ENCODE results near the gene HECW1. TPM values are rescaled to one million over a fixed set of nuclear protein-coding genes. Genes with fewer than 3 reads are reported as not detected.

HECW1 gene
- total and polyA plus RNA-seq, 2 of the 13 experiments (the other 11 are each of a cell fraction or from before 2014, with no cell fraction given) = not detected

DNA sequence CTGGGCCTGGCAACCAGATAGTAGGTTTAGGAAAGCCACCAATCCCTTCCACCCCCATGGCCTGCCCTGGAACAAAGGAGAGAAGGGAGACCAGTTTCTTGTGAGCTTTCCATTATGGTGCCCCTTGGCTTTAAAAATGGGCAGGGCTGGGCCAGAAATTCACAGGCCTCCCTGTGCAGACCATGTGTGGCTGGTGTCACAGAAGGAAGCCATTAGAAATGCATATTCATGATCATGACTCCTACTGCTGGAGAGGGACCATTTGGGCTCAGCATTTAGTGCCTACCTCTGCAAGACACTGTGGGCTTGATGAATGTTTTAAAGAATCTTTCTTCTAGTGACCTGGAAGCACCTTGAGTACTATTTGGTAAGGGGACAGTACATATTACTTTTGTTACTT lies 108.3 kb downstream of the HECW1 start:
- H3K36me3 ChIP-seq (replicated peaks in 1 of 2; ENCODE audit: control insufficient read depth in 1 of 2, insufficient read depth in 2 of 2, low read length in 2 of 2) = no peaks in the 10 kb centered on the region
- ChIA-PET POLR2A (no interaction called here), CTCF (ENCODE audit: low intra/inter-chr PET ratio, low total read pairs) (no interaction called here)
- DNase-seq (ENCODE audit: low spot score) (no peak), FAIRE-seq (no peak), ATAC-seq (no peak)
- H3K9me3 ChIP-seq (ENCODE audit: low read length) = no peaks in the 10 kb centered on the region
- no peak overlapping the region for H2AFZ ChIP-seq (ENCODE audit: low read length)
- H3K79me2 ChIP-seq (ENCODE audit: insufficient read depth, low read length) = no peaks in the 10 kb centered on the region
- H3K4me2 ChIP-seq (ENCODE audit: low read depth, low read length) = no peak overlapping the region
- TF ChIP-seq CBX2 (IDR thresholded peaks at IDR 0.05; ENCODE audit: low read depth, low read length) (no peak), CBX2 (CRISPR knock-in tag; IDR thresholded peaks at IDR 0.05; ENCODE audit: low read depth) (no peak), MTA1 (CRISPR knock-in tag; IDR thresholded peaks at IDR 0.05; ENCODE audit: borderline replicate concordance) (no peak), ATAD3A (CRISPR knock-in tag; IDR thresholded peaks at IDR 0.05) (no peak), TMF1 (CRISPR knock-in tag; IDR thresholded peaks at IDR 0.05; ENCODE audit: low read depth) (no peak), ESRRA (CRISPR knock-in tag; IDR thresholded peaks at IDR 0.05; ENCODE audit: low read depth) (no peak), ZNF589 (CRISPR knock-in tag; conservative IDR thresholded peaks at IDR 0.05) (no peak), ARNTL (CRISPR knock-in tag; IDR thresholded peaks at IDR 0.05) (no peak), RELA (CRISPR knock-in tag; IDR thresholded peaks at IDR 0.05) (no peak), KMT2B (CRISPR knock-in tag; IDR thresholded peaks at IDR 0.05) (no peak), SIN3B (IDR thresholded peaks at IDR 0.05; ENCODE audit: low read length) (no peak), SAP130 (CRISPR knock-in tag; IDR thresholded peaks at IDR 0.05; ENCODE audit: low read depth) (no peak), SRY (CRISPR knock-in tag; IDR thresholded peaks at IDR 0.05) (no peak), CBX5 (CRISPR knock-in tag; IDR thresholded peaks at IDR 0.05; ENCODE audit: borderline replicate concordance) (no peak), ZC3H13 (CRISPR knock-in tag; IDR thresholded peaks at IDR 0.05) (no peak)
- TF ChIP-seq, protein P1, sequence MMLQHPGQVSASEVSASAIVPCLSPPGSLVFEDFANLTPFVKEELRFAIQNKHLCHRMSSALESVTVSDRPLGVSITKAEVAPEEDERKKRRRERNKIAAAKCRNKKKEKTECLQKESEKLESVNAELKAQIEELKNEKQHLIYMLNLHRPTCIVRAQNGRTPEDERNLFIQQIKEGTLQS (CRISPR knock-in tag; IDR thresholded peaks at IDR 0.05) = no peak
- TF ChIP-seq, protein P2, sequence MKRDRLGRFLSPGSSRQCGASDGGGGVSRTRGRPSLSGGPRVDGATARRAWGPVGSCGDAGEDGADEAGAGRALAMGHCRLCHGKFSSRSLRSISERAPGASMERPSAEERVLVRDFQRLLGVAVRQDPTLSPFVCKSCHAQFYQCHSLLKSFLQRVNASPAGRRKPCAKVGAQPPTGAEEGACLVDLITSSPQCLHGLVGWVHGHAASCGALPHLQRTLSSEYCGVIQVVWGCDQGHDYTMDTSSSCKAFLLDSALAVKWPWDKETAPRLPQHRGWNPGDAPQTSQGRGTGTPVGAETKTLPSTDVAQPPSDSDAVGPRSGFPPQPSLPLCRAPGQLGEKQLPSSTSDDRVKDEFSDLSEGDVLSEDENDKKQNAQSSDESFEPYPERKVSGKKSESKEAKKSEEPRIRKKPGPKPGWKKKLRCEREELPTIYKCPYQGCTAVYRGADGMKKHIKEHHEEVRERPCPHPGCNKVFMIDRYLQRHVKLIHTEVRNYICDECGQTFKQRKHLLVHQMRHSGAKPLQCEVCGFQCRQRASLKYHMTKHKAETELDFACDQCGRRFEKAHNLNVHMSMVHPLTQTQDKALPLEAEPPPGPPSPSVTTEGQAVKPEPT (CRISPR knock-in tag; IDR thresholded peaks at IDR 0.05; ENCODE audit: low read depth) = no peak
- TF ChIP-seq, protein P3, sequence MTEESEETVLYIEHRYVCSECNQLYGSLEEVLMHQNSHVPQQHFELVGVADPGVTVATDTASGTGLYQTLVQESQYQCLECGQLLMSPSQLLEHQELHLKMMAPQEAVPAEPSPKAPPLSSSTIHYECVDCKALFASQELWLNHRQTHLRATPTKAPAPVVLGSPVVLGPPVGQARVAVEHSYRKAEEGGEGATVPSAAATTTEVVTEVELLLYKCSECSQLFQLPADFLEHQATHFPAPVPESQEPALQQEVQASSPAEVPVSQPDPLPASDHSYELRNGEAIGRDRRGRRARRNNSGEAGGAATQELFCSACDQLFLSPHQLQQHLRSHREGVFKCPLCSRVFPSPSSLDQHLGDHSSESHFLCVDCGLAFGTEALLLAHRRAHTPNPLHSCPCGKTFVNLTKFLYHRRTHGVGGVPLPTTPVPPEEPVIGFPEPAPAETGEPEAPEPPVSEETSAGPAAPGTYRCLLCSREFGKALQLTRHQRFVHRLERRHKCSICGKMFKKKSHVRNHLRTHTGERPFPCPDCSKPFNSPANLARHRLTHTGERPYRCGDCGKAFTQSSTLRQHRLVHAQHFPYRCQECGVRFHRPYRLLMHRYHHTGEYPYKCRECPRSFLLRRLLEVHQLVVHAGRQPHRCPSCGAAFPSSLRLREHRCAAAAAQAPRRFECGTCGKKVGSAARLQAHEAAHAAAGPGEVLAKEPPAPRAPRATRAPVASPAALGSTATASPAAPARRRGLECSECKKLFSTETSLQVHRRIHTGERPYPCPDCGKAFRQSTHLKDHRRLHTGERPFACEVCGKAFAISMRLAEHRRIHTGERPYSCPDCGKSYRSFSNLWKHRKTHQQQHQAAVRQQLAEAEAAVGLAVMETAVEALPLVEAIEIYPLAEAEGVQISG (CRISPR knock-in tag; IDR thresholded peaks at IDR 0.05) = no peak
- no peak overlapping the region for H3K4me3 ChIP-seq (replicated peaks in 1 of 3; ENCODE audit: insufficient read depth in 1 of 3, low read depth in 2 of 3, low read length in 3 of 3)
- intact Hi-C loops (cut with micrococcal nuclease; ENCODE audit: unreplicated experiment) (no loop called here), in situ Hi-C loops (cut with HindIII; ENCODE audit: extremely low pct_ligation_motif_present, low pct_unique_long_range_greater_than_20kb) (no loop called here)
- H4K20me1 ChIP-seq (ENCODE audit: insufficient read depth, low read length) = no peaks in the 10 kb centered on the region
- peaks cover 0 to 3% of the 10 kb centered on the region in 2 experiments; a peak in 1 of 5 replicates for H3K27me3 ChIP-seq (ENCODE audit: control insufficient read depth in 1 of 2, insufficient read depth in 2 of 2, low read length in 2 of 2)
- H3K4me1 ChIP-seq (ENCODE audit: insufficient read depth, low read length) = no peaks in the 10 kb centered on the region
- H3K27ac ChIP-seq (ENCODE audit: extremely low read length, insufficient read depth, low read length) = no peak overlapping the region
- H3K9ac ChIP-seq (ENCODE audit: insufficient read depth, low read depth, low read length) = no peak overlapping the region
- BruUV-seq (replicated peaks) = no TSS peak

All from HepG2 (cell line).